ENCODE measurements around the gene OR1F1. TPM values are rescaled to one million over a fixed set of nuclear protein-coding genes. Genes with fewer than 3 reads are reported as not detected.
A peak's percentile ranks its signal among the peaks of the same experiment; 100 is the strongest.

The OR1F1 gene
- total RNA-seq, 6 experiments from 2014 or later = not detected

- WGBS (ENCODE audit: insufficient coverage, low coverage, low lambda C conversion rate, missing lambda C conversion rate) = 89% methylated on average over 3 of the region's 3 CpGs
These were observed 24.0 kb downstream of the OR1F1 start for GRCh38 chr16:3212006-3212405.

DNA sequence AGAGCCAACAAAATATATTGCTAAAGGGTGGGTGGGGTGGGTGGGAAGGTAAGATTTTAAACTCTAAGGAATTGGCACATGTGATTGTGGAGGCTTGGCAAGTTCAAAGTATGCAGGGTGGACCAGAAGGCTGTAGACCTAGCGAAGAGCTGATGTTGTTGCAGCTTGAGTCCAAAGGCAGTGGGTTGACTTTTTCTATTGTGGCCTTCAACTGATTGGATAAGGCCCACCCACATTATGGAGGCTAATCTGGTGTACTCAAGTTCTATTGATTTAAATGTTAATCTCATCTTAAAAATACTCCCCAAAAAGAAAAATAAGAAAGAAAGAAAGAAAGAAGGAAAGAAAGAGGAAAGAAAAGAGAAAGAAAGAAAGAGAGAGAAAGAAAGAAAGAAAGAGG lies 24.6 kb downstream of the OR1F1 start:
- no peaks in the 10 kb centered on the region for H3K27me3 ChIP-seq
- intact Hi-C loops (cut with DNase I) = no loop called here
- ATAC-seq = no peak

More at GRCh38 chr16:3212006-3212405, 24.0 kb downstream of the OR1F1 start:
- no peak for DNase-seq
- TF ChIP-seq CTCF (IDR thresholded peaks at IDR 0.05) = no peak
- no peak for TF ChIP-seq POLR2A (IDR thresholded peaks at IDR 0.05)
- Histone ChIP-seq H3K27me3 (no peaks in the 10 kb centered on the region), H3K9me3 (no peaks in the 10 kb centered on the region), H3K4me3 (no peak overlapping the region), H3K36me3 (no peaks in the 10 kb centered on the region), H3K4me1 (no peaks in the 10 kb centered on the region), H3K27ac (no peak overlapping the region)
- intact Hi-C loops (cut with DNase I) = no loop called here
- ATAC-seq = no peak

DNA sequence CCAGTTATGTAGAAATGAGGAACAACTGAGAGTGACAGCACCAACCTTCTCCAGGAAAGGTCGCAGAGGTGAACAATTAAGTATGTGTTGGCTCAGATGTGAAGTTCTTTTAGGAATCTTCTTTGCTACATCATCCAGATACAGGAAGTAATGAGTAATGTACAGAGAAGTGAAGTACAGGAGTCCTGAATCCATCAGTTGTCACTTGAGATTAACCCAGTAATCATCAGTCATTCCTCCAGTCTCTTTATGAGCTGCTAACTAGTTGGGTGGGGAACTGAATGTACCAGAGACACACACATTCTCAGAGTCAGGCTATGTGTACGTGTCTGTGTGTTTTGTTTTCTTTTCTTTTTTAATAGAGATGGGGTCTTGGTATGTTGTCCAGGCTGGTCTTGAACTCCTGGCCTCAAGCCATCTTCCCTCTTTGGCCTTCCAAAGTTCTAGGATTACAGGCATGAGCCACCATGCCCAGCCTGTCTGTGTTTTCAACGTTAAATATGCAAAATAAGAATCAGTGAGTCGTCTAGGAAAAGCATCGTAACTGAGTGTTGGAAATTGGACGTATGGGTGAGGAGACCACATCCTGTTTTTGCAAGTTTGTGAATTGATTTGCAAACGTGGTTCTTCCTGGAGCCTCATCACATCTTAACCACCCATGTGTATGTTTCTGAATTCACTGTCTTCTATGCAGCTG lies 27.0 kb downstream of the OR1F1 start:
- H3K9me3 ChIP-seq = no peaks in the 10 kb centered on the region
- intact Hi-C loops (cut with DNase I) = no loop called here
- H3K36me3 ChIP-seq = no peaks in the 10 kb centered on the region
- no peak for TF ChIP-seq CTCF (IDR thresholded peaks at IDR 0.05)
- no peak for TF ChIP-seq POLR2A (IDR thresholded peaks at IDR 0.05)
- H3K27me3 ChIP-seq = no peaks in the 10 kb centered on the region
- WGBS (ENCODE audit: insufficient coverage, low coverage, low lambda C conversion rate, missing lambda C conversion rate) = 29% methylated on average over 7 of the region's 7 CpGs
- no peak overlapping the region for H3K4me3 ChIP-seq
- ATAC-seq = peak in 1 of 4 donors; percentile 25
- DNase-seq = no peak
- H3K27ac ChIP-seq = no peak overlapping the region
- H3K4me1 ChIP-seq = no peaks in the 10 kb centered on the region

More for the DNA sequence above, 24.6 kb downstream of the OR1F1 start:
- WGBS (ENCODE audit: insufficient coverage, low coverage, low lambda C conversion rate, missing lambda C conversion rate) = 70% methylated on average over 1 of the region's 1 CpG
- TF ChIP-seq POLR2A (IDR thresholded peaks at IDR 0.05) = no peak
- no peak for TF ChIP-seq CTCF (IDR thresholded peaks at IDR 0.05)
- H3K36me3 ChIP-seq = no peaks in the 10 kb centered on the region
- H3K9me3 ChIP-seq = no peaks in the 10 kb centered on the region
- DNase-seq = no peak
- no peaks in the 10 kb centered on the region for H3K4me1 ChIP-seq
- no peak overlapping the region for H3K27ac ChIP-seq
- no peak overlapping the region for H3K4me3 ChIP-seq

DNA sequence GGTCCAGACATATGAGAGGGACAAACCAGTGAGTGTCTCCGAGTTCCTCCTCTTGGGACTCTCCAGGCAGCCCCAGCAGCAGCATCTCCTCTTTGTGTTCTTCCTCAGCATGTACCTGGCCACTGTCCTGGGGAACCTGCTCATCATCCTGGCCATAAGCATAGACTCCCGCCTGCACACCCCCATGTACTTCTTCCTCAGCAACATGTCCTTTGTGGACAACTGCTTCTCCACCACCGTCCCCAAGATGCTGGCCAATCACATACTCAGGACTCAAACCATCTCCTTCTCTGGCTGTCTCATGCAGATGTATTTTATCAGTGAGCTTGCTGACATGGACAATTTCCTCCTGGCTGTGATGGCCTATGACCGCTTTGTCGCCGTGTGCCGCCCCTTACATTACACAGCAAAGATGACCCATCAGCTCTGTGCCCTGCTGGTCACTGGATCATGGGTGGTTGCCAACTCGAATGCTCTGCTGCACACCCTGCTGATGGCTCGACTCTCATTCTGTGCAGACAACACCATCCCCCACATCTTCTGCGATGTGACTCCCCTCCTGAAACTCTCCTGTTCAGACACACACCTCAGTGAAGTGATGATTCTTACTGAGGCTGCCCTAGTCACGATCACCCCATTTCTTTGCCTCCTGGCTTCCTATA lies 27.7 kb downstream of the OR1F1 start:
- Histone ChIP-seq H3K27me3 (no peaks in the 10 kb centered on the region), H3K36me3 (no peaks in the 10 kb centered on the region), H3K9me3 (peaks cover 0 to under 1% (median 0%) of the 10 kb centered on the region in 4 donors), H3K4me3 (no peak overlapping the region), H3K27ac (no peak overlapping the region), H3K4me1 (no peaks in the 10 kb centered on the region)
- DNase-seq (no peak), ATAC-seq (peak in 1 of 4 donors; percentile 18)
- intact Hi-C loops (cut with DNase I) = no loop called here
- TF ChIP-seq POLR2A (IDR thresholded peaks at IDR 0.05) (no peak), CTCF (IDR thresholded peaks at IDR 0.05) (no peak)
- WGBS (ENCODE audit: insufficient coverage, low coverage, low lambda C conversion rate, missing lambda C conversion rate) = 56% methylated on average over 6 of the region's 11 CpGs
